Osteocyte (in vitro differentiated cells): ENCODE measurements around the gene CEP192. TPM values are rescaled to one million over a fixed set of nuclear protein-coding genes. Genes with fewer than 3 reads are reported as not detected.

Experiments used
- DNase-seq: peaks from one replicate; pipeline ENCODE4 v3.0.0; 2021; ENCODE audit warnings: mixed read lengths; ENCODE audit not compliant: unreplicated experiment; ENCODE audit errors: extremely low spot score
- H3K27ac Mint-ChIP-seq: one replicate; pipeline ENCODE4 v1.8.0; 2021; ENCODE audit warnings: mild to moderate bottlenecking, mixed read lengths; ENCODE audit not compliant: unreplicated experiment
- H3K27me3 Mint-ChIP-seq: one replicate; pipeline ENCODE4 v1.8.0; 2021; ENCODE audit warnings: mixed read lengths; ENCODE audit not compliant: unreplicated experiment
- H3K36me3 Mint-ChIP-seq: one replicate; pipeline ENCODE4 v1.8.0; 2021; ENCODE audit warnings: mixed read lengths; ENCODE audit not compliant: unreplicated experiment
- H3K4me1 Mint-ChIP-seq: one replicate; pipeline ENCODE4 v1.8.0; 2021; ENCODE audit warnings: mixed read lengths; ENCODE audit not compliant: unreplicated experiment
- H3K4me3 Mint-ChIP-seq: one replicate; pipeline ENCODE4 v1.8.0; 2021; ENCODE audit warnings: mild to moderate bottlenecking, moderate library complexity, mixed read lengths; ENCODE audit not compliant: unreplicated experiment
- H3K9me3 Mint-ChIP-seq: one replicate; pipeline ENCODE4 v1.8.0; 2021; ENCODE audit warnings: mixed read lengths; ENCODE audit not compliant: unreplicated experiment
- CTCF ChIP-seq: fragments of 200-600 bp; sonication (generic); IDR thresholded peaks from 2 replicates; pipeline ENCODE4 v1.5.0; 2021; ENCODE audit warnings: antibody characterized with exemption, mild to moderate bottlenecking, moderate library complexity
- total RNA-seq: library from RNA; stranded (reverse); gene quantifications from 2 replicates; pipeline ENCODE4 v1.2.1, GENCODE V29; 2021

CEP192 gene
- total RNA-seq, 1 donor from 2014 or later, result 20.4 TPM

DNA sequence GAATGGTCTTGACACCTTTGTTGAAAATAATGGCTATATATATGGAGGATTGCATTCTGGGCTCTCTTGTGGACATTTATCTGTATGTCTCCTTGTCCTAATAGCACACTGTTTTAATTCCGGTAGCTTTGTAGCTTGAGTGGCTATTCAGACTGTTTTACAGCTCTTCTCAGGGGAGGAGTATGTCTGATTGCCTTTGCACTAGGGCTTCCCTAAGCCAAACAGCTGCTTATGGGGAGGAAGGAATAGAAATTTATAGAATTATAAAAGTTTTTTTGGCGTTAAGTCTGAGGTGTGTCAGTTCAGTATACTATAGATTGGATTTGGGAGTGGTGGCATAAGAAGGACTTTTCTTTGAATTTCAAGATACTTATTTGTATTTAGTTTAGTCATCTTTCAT is 30.8 kb upstream of the CEP192 start:
- Mint-ChIP-seq H3K9me3 (peaks cover 8% of the 10 kb centered on the region), H3K27ac (no peak overlapping the region), H3K4me1 (peaks cover 2% of the 10 kb centered on the region)

GRCh38 chr18:12960853-12961397 is 30.2 kb upstream of the CEP192 start:
- Mint-ChIP-seq H3K27ac (no peak overlapping the region), H3K36me3 (peaks cover 33% of the 10 kb centered on the region), H3K9me3 (peaks cover 8% of the 10 kb centered on the region), H3K4me3 (no peak overlapping the region), H3K4me1 (peaks cover 2% of the 10 kb centered on the region), H3K27me3 (no peaks in the 10 kb centered on the region)
- TF ChIP-seq CTCF, result no peak
- no peak for DNase-seq

More for the DNA sequence above, 30.8 kb upstream of the CEP192 start:
- Mint-ChIP-seq H3K27me3 (no peaks in the 10 kb centered on the region), H3K4me3 (no peak overlapping the region), H3K36me3 (peaks cover 31% of the 10 kb centered on the region)
- TF ChIP-seq CTCF, result no peak
- DNase-seq, result no peak

DNA sequence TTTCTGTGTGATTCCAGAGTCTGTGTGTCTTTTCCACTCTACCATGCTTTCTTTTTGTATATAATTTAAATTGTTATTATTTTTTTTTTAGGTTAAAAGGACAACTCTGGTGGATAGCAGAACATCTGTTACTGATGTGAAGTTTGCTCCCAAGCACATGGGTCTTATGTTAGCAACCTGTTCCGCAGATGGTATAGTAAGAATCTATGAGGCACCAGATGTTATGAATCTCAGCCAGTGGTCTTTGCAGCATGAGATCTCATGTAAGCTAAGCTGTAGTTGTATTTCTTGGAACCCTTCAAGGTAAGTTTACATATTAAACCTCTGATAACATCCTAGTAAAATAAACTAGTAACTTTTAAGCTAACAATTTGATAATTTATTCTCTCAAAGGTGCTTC is 28.1 kb upstream of the CEP192 start:
- no peak for DNase-seq
- Mint-ChIP-seq H3K9me3 (peaks cover 8% of the 10 kb centered on the region), H3K27me3 (no peaks in the 10 kb centered on the region), H3K4me3 (no peak overlapping the region), H3K4me1 (peaks cover 5% of the 10 kb centered on the region), H3K36me3 (peaks cover 38% of the 10 kb centered on the region), H3K27ac (no peak overlapping the region)
- no peak for TF ChIP-seq CTCF

- peak overlapping the region; percentile 23 for H3K27ac Mint-ChIP-seq
- H3K36me3 Mint-ChIP-seq, result peaks cover 42% of the 10 kb centered on the region
- DNase-seq, result no peak
- no peaks in the 10 kb centered on the region for H3K9me3 Mint-ChIP-seq
- no peak for TF ChIP-seq CTCF
- H3K4me3 Mint-ChIP-seq, result no peak overlapping the region
- no peaks in the 10 kb centered on the region for H3K27me3 Mint-ChIP-seq
- H3K4me1 Mint-ChIP-seq, result peaks cover 4% of the 10 kb centered on the region
Observed at GRCh38 chr18:12968115-12968514, 23.0 kb upstream of the CEP192 start.

GRCh38 chr18:12968619-12969018 is 22.5 kb upstream of the CEP192 start:
- H3K27me3 Mint-ChIP-seq, result no peaks in the 10 kb centered on the region
- H3K4me3 Mint-ChIP-seq, result no peak overlapping the region
- H3K36me3 Mint-ChIP-seq, result peaks cover 37% of the 10 kb centered on the region
- H3K9me3 Mint-ChIP-seq, result no peaks in the 10 kb centered on the region
- no peak overlapping the region for H3K27ac Mint-ChIP-seq
- DNase-seq, result no peak
- peaks cover 4% of the 10 kb centered on the region for H3K4me1 Mint-ChIP-seq
- no peak for TF ChIP-seq CTCF
